ENCODE results near the gene P2RX3.

DNA sequence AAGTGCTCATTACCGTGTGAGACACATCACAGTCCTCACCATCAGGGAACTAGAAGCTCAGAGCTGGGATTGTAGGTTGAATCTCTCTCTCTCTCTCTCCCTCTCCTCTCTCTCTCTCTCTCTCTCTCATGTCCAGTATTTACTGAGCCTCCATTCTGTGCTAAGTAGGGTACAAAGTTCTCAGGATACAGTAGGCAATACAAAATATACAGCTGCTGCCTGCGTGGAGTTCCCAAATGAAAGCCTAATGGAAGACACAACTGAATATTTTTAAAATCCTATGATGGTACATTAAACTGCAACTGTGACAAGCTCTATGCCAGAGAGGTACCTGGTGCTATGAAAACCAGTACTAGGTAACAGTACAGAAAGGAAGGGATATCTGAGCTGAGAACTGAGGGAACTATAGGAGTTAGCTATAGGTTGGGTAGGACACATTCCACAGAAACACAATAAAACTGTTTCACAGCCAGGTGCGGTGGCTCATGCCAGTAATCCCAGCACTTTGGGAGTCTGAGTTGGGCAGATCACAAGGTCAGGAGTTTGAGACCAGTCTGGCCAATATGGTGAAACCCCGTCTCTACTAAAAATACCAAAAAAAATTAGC lies 61.9 kb downstream of the P2RX3 start:
- TF ChIP-seq POLR2A (IDR thresholded peaks at IDR 0.05) (no peak), POLR2AphosphoS5 (IDR thresholded peaks at IDR 0.05; ENCODE audit: insufficient read depth in 1 of 2, low read depth in 1 of 2) (no peak)
- TF ChIP-seq, protein P1, sequence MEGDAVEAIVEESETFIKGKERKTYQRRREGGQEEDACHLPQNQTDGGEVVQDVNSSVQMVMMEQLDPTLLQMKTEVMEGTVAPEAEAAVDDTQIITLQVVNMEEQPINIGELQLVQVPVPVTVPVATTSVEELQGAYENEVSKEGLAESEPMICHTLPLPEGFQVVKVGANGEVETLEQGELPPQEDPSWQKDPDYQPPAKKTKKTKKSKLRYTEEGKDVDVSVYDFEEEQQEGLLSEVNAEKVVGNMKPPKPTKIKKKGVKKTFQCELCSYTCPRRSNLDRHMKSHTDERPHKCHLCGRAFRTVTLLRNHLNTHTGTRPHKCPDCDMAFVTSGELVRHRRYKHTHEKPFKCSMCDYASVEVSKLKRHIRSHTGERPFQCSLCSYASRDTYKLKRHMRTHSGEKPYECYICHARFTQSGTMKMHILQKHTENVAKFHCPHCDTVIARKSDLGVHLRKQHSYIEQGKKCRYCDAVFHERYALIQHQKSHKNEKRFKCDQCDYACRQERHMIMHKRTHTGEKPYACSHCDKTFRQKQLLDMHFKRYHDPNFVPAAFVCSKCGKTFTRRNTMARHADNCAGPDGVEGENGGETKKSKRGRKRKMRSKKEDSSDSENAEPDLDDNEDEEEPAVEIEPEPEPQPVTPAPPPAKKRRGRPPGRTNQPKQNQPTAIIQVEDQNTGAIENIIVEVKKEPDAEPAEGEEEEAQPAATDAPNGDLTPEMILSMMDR (IDR thresholded peaks at IDR 0.05): no peak
